ENCODE data around the gene CHN2. TPM values are rescaled to one million over a fixed set of nuclear protein-coding genes. Genes with fewer than 3 reads are reported as not detected.

CHN2 gene
- total RNA-seq, 1 donor from 2014 or later: 5.7 TPM

DNA sequence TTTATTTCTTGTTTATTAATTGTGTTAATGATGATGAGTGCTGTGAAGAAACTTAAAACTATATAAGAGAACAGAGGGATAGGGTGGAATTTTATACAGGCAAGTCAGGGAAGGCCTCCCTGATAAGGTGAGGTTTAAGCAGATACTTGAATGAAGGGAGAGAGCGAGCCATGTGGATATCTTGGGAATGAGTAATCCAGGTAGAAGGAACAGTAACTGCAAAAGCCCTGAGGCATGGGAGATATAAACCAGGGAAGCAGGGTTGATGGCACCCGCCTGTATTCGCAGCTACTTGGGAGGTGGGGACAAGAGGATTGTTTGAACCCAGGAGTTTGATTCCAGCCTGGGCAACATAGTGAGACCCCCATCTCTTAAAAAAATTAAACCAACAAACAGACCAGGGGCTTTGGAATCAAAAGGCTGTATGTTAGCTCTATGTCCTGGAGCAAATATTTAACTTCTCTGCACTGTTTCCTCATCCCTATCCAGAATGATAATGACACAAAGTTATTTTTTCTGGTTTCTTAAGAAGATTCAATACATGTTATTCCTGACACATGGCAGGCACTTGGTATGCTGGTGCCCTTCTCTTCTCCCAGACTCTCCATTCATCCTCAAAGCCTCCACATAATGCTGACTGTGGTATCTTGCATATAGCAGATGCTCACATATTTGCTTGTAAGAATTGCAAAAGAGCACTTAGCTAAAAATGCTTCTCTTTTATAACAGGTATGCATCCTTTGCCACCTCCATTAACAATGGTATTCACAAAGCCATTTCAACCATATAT, 169.3 kb downstream of the CHN2 start:
- no peak overlapping the region for H3K4me3 ChIP-seq (ENCODE audit: low read depth, low read length)
- TF ChIP-seq, protein P1, sequence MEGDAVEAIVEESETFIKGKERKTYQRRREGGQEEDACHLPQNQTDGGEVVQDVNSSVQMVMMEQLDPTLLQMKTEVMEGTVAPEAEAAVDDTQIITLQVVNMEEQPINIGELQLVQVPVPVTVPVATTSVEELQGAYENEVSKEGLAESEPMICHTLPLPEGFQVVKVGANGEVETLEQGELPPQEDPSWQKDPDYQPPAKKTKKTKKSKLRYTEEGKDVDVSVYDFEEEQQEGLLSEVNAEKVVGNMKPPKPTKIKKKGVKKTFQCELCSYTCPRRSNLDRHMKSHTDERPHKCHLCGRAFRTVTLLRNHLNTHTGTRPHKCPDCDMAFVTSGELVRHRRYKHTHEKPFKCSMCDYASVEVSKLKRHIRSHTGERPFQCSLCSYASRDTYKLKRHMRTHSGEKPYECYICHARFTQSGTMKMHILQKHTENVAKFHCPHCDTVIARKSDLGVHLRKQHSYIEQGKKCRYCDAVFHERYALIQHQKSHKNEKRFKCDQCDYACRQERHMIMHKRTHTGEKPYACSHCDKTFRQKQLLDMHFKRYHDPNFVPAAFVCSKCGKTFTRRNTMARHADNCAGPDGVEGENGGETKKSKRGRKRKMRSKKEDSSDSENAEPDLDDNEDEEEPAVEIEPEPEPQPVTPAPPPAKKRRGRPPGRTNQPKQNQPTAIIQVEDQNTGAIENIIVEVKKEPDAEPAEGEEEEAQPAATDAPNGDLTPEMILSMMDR (IDR thresholded peaks at IDR 0.05; ENCODE audit: insufficient read depth, low read length, poor library complexity, severe bottlenecking): no peak
- H3K36me3 ChIP-seq (ENCODE audit: control insufficient read depth, insufficient read depth, low read length): no peaks in the 10 kb centered on the region
- no peaks in the 10 kb centered on the region for H3K27me3 ChIP-seq (ENCODE audit: control insufficient read depth, insufficient read depth, low read length)
- no peak for DNase-seq (ENCODE audit: low read depth)

DNA sequence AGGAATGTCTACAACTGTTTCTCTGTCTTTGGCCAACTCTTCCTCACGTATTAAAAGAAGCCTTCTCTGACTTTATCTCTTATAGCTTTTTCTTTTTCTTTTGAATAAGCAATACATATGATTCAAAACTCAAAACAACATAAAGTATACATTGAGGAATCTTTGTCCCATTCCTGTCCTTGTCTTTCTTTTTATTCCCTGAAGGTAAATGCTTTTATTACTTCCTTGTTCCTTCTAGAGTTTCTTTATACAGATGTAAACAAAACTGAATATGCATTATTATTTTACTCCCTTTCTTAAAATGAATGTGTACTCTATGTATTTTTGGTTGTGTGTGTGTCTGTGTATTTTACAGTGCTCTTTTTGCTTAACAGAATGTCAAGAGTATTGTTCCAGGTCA, 170.1 kb downstream of the CHN2 start:
- Histone ChIP-seq H3K4me3 (ENCODE audit: low read depth, low read length) (no peak overlapping the region), H3K36me3 (ENCODE audit: control insufficient read depth, insufficient read depth, low read length) (no peaks in the 10 kb centered on the region), H3K27me3 (ENCODE audit: control insufficient read depth, insufficient read depth, low read length) (no peaks in the 10 kb centered on the region)
- TF ChIP-seq, protein P1 (IDR thresholded peaks at IDR 0.05; ENCODE audit: insufficient read depth, low read length, poor library complexity, severe bottlenecking): no peak
- DNase-seq (ENCODE audit: low read depth): no peak

DNA sequence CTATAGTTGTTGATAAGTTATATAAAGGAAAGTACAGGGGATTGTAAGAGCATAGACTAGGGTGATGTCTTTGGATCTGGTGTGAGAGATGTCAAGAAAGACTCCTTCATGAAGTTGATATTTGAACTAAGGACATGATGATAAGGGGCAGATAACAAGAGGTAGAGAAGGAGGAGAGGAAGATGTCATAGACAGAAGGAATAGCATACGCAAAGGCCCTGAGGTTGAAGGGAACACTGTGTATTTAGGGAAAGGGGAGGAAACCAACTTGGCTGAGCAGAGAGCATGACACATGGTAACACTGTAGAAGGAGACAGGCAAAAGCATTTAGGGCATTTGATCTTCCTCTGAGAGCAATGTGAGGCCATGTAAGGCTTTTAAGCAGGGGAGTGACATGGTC, 170.8 kb downstream of the CHN2 start:
- TF ChIP-seq, protein P1 (IDR thresholded peaks at IDR 0.05; ENCODE audit: insufficient read depth, low read length, poor library complexity, severe bottlenecking): no peak
- Histone ChIP-seq H3K27me3 (ENCODE audit: control insufficient read depth, insufficient read depth, low read length) (no peaks in the 10 kb centered on the region), H3K4me3 (ENCODE audit: low read depth, low read length) (no peak overlapping the region), H3K36me3 (ENCODE audit: control insufficient read depth, insufficient read depth, low read length) (no peaks in the 10 kb centered on the region)
- DNase-seq (ENCODE audit: low read depth): no peak

DNA sequence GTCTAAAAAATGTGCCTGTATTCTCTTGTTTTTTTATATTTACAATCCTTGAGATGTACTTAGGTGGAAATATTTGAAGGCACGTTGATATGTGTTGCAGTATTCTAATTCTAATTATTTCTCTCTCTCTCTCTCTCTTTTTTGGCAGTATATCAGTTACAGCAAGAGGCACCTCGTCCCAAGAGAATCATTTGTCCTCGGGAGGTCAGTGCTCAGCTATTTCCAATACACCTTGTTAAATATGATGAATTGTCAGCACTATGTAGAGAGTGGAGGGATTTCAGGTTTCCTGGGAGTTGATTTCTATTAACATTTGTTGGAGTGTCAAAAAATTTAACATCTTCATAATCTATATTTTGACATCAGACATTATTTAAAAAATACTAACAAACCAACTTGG, 173.2 kb downstream of the CHN2 start:
- TF ChIP-seq, protein P1 (IDR thresholded peaks at IDR 0.05; ENCODE audit: insufficient read depth, low read length, poor library complexity, severe bottlenecking): no peak
- no peak for DNase-seq (ENCODE audit: low read depth)
- H3K36me3 ChIP-seq (ENCODE audit: control insufficient read depth, insufficient read depth, low read length): no peaks in the 10 kb centered on the region
- no peaks in the 10 kb centered on the region for H3K27me3 ChIP-seq (ENCODE audit: control insufficient read depth, insufficient read depth, low read length)
- H3K4me3 ChIP-seq (ENCODE audit: low read depth, low read length): no peak overlapping the region

DNA sequence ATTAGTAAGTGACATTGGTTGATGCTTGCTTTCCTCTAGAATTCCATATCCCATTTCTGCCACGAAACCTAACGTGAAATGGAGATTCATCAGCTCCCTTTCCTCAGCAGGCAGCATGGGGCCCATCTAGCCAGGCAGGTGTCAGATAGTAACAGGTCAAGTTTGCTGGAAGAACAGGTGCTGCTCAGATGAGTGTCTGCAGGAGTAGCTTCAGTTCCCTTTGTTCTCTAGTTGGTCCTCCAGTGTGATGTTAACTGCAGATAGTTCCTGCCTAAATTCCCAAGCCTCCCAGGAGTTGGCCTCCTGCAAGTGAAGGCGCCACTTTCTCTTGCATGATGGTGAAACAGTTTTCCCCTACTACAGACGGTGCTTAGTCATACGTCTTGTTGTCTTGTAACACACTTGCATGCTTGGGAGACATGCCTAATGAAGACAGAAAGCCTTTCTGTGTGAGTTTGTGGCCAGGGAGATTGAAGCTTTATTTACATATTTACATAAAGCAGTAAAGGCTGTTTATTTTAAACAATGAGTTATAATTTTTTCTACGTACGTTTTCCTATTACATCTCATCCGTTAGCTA, 175.4 kb downstream of the CHN2 start:
- no peak for DNase-seq (ENCODE audit: low read depth)

More for the DNA sequence above, 175.4 kb downstream of the CHN2 start:
- no peaks in the 10 kb centered on the region for H3K36me3 ChIP-seq (ENCODE audit: control insufficient read depth, insufficient read depth, low read length)
- H3K27me3 ChIP-seq (ENCODE audit: control insufficient read depth, insufficient read depth, low read length): no peaks in the 10 kb centered on the region
- TF ChIP-seq, protein P1 (IDR thresholded peaks at IDR 0.05; ENCODE audit: insufficient read depth, low read length, poor library complexity, severe bottlenecking): no peak
- H3K4me3 ChIP-seq (ENCODE audit: low read depth, low read length): no peak overlapping the region

Measured in kidney epithelial cell (primary cell).